ENCODE data around the gene NQO2. TPM values are rescaled to one million over a fixed set of nuclear protein-coding genes. Genes with fewer than 3 reads are reported as not detected.

Gene NQO2
- polyA plus RNA-seq, 12 donors, result 13.9 to 29.6 (median 17.9) TPM; not detected in 1

DNA sequence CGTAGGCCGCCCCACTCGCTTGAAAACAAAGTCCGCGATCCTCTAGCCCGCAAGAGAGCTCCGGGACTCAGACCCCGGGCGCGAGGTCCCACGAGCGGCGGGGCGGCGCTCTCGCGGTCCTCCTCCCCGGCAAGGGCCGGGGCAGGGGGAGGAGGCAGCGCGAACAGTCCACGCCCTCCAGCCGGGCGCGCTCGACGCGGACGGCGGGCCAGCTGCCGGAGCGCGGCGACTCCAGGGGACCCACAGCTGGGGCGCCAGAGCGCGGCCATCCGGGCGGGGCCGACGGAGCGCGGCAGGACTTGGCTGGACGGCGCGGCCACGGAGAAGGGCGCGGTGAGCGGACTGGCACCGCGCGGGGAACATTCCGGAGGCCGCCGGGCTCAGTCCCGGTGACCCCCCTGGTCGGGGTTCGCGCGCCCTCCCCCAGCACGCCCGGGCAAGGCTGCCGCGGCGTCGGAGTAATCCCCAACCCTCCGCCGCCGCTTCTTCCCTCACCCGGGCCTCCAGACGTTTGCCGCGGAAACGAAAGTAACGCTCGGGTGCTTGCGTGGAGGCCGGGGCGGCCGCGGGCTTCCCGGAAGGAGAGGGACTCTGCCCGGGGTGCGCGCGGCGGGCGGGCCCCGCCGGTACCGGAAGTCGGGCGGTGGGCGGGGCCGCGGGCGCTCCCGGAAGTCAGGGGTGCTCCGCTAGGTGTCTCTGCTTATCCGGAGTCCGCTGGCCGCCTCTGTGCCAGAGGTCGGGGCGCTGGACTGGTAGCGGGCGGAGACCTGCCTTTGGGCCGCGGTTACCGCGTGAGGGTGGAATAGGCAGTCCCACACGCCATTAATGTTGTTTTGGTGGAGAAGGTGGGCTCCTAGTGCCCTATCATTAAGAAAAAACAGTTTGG, 68.9 kb downstream of the NQO2 start, which contains the start of gene RIPK1:
RIPK1 (plus strand) TSS at position 166 of the 886 bp plus-strand sequence. CDS start 8,330 bp downstream, outside the sequence.
- peak; percentile 90 for DNase-seq

Other genes with a start within 250 kb of the NQO2 start
- 10 to 100 TPM in 7 of 12 donors, 1 to 10 TPM in 4, not detected in 1; 5.8 to 20.3 (median 11.5) TPM for gene MYLK4, start 249.0 kb upstream of the NQO2 start, polyA plus RNA-seq (ENCODE audit: insufficient read length in 12 of 12)
- gene WRNIP1, start 234.5 kb upstream of the NQO2 start, polyA plus RNA-seq (ENCODE audit: insufficient read length in 12 of 12), result 10 to 100 TPM in 11 of 12 donors, not detected in 1; 29.0 to 53.8 (median 46.5) TPM
- 10 to 100 TPM in 11 of 12 donors, not detected in 1; 10.8 to 26.3 (median 17.8) TPM for gene SERPINB1, start 158.0 kb upstream of the NQO2 start, polyA plus RNA-seq (ENCODE audit: insufficient read length in 12 of 12)
- gene SERPINB9, start 96.6 kb upstream of the NQO2 start, polyA plus RNA-seq (ENCODE audit: insufficient read length in 12 of 12), result 10 to 100 TPM in 1 of 12 donors, 1 to 10 TPM in 10, not detected in 1; 2.2 to 15.5 (median 3.2) TPM
- gene SERPINB6, start 28.3 kb upstream of the NQO2 start, polyA plus RNA-seq (ENCODE audit: insufficient read length in 12 of 12), result 10 to 100 TPM in 11 of 12 donors, not detected in 1; 68.8 to 98.2 (median 78.3) TPM
- 10 to 100 TPM in 9 of 12 donors, 1 to 10 TPM in 2, not detected in 1; 8.8 to 23.9 (median 13.1) TPM for gene RIPK1, start 68.6 kb downstream of the NQO2 start, polyA plus RNA-seq (ENCODE audit: insufficient read length in 12 of 12)
- gene BPHL, start 118.8 kb downstream of the NQO2 start, polyA plus RNA-seq (ENCODE audit: insufficient read length in 12 of 12), result 100 to 1,000 TPM in 1 of 12 donors, 10 to 100 TPM in 11; 27.9 to 875 (median 31.9) TPM
- 100 to 1,000 TPM in 1 of 12 donors, 10 to 100 TPM in 10, not detected in 1; 58.0 to 116 (median 77.1) TPM for gene TUBB2A, start 157.7 kb downstream of the NQO2 start, polyA plus RNA-seq (ENCODE audit: insufficient read length in 12 of 12)
- 100 to 1,000 TPM in 1 of 12 donors, 10 to 100 TPM in 10, not detected in 1; 33.2 to 102 (median 53.3) TPM for gene TUBB2B, start 227.8 kb downstream of the NQO2 start, polyA plus RNA-seq (ENCODE audit: insufficient read length in 12 of 12)

Measured in muscle of arm (tissue), 12 donors.